ENCODE data around the gene ABHD17C. TPM values are rescaled to one million over a fixed set of nuclear protein-coding genes. Genes with fewer than 3 reads are reported as not detected.

The ABHD17C gene
- total RNA-seq, 1 donor: 11.6 TPM

GRCh38 chr15:80775338-80775737, 80.2 kb downstream of the ABHD17C start:
- H2AFZ ChIP-seq (ENCODE audit: low read length): no peak overlapping the region
- H3K27me3 ChIP-seq (ENCODE audit: insufficient read depth, low read length): no peaks in the 10 kb centered on the region
- TF ChIP-seq, protein P1, sequence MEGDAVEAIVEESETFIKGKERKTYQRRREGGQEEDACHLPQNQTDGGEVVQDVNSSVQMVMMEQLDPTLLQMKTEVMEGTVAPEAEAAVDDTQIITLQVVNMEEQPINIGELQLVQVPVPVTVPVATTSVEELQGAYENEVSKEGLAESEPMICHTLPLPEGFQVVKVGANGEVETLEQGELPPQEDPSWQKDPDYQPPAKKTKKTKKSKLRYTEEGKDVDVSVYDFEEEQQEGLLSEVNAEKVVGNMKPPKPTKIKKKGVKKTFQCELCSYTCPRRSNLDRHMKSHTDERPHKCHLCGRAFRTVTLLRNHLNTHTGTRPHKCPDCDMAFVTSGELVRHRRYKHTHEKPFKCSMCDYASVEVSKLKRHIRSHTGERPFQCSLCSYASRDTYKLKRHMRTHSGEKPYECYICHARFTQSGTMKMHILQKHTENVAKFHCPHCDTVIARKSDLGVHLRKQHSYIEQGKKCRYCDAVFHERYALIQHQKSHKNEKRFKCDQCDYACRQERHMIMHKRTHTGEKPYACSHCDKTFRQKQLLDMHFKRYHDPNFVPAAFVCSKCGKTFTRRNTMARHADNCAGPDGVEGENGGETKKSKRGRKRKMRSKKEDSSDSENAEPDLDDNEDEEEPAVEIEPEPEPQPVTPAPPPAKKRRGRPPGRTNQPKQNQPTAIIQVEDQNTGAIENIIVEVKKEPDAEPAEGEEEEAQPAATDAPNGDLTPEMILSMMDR (IDR thresholded peaks at IDR 0.05; ENCODE audit: extremely low read depth, low read depth, low read length): no peak
- H3K4me2 ChIP-seq (ENCODE audit: insufficient read depth, low read length): no peak overlapping the region
- H3K36me3 ChIP-seq (ENCODE audit: insufficient read depth, low read length): peaks cover 6% of the 10 kb centered on the region
- H4K20me1 ChIP-seq (ENCODE audit: insufficient read depth, low read length): peaks cover 10% of the 10 kb centered on the region
- no peaks in the 10 kb centered on the region for H3K9me3 ChIP-seq (ENCODE audit: low read depth, low read length)
- no peak overlapping the region for H3K4me3 ChIP-seq (ENCODE audit: insufficient read depth, low read length)
- peaks cover 9% of the 10 kb centered on the region for H3K79me2 ChIP-seq (ENCODE audit: insufficient read depth, low read length)
- H3K27ac ChIP-seq (ENCODE audit: low read depth, low read length): no peak overlapping the region
- H3K4me1 ChIP-seq (ENCODE audit: insufficient read depth, low read length): peaks cover 28% of the 10 kb centered on the region
- DNase-seq (ENCODE audit: insufficient read length, low spot score, missing footprints): peak; percentile 43

- Histone ChIP-seq H3K4me2 (ENCODE audit: insufficient read depth, low read length) (peak overlapping the region; percentile 64), H3K9me3 (ENCODE audit: low read depth, low read length) (no peaks in the 10 kb centered on the region)
Measured at GRCh38 chr15:80776420-80777045, 81.4 kb downstream of the ABHD17C start.

DNA sequence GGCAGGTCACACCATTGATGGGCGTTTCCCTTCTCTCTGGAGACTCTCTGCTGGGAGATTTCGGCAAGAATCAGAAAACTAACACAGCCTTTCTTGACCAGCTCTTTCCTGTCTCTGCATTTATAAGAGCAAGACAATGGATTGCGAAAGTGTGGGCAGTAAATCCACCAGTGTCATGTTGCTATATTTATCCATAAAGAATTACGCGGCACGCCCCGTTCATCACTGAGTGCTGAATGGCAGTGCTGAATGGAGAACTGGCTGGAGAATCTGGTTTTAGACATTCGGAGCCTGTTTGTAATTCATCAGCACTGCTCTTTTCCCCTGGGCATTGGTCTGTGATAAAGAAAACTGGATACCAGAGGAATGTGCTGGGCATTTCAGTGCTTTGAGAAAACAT, 82.0 kb downstream of the ABHD17C start:
- peak; percentile 93 for DNase-seq (ENCODE audit: insufficient read length, low spot score, missing footprints)

More at GRCh38 chr15:80776420-80777045, 81.4 kb downstream of the ABHD17C start:
- H3K36me3 ChIP-seq (ENCODE audit: insufficient read depth, low read length): peaks cover 17% of the 10 kb centered on the region
- peaks cover 35% of the 10 kb centered on the region for H3K4me1 ChIP-seq (ENCODE audit: insufficient read depth, low read length)
- peaks cover 21% of the 10 kb centered on the region for H4K20me1 ChIP-seq (ENCODE audit: insufficient read depth, low read length)
- no peaks in the 10 kb centered on the region for H3K27me3 ChIP-seq (ENCODE audit: insufficient read depth, low read length)
- DNase-seq (ENCODE audit: insufficient read length, low spot score, missing footprints): peak; percentile 89
- TF ChIP-seq, protein P1 (IDR thresholded peaks at IDR 0.05; ENCODE audit: extremely low read depth, low read depth, low read length): peak; percentile 90
- H3K79me2 ChIP-seq (ENCODE audit: insufficient read depth, low read length): peaks cover 19% of the 10 kb centered on the region
- peak overlapping the region; percentile 86 for H3K27ac ChIP-seq (ENCODE audit: low read depth, low read length)
- H2AFZ ChIP-seq (ENCODE audit: low read length): peak overlapping the region; percentile 78
- peak overlapping the region; percentile 36 for H3K4me3 ChIP-seq (ENCODE audit: insufficient read depth, low read length)

More for the DNA sequence above, 82.0 kb downstream of the ABHD17C start:
- Histone ChIP-seq H3K9me3 (ENCODE audit: low read depth, low read length) (no peaks in the 10 kb centered on the region), H3K27ac (ENCODE audit: low read depth, low read length) (peak overlapping the region; percentile 86), H3K4me2 (ENCODE audit: insufficient read depth, low read length) (peak overlapping the region; percentile 64), H3K36me3 (ENCODE audit: insufficient read depth, low read length) (peaks cover 23% of the 10 kb centered on the region), H2AFZ (ENCODE audit: low read length) (no peak overlapping the region), H3K79me2 (ENCODE audit: insufficient read depth, low read length) (peaks cover 22% of the 10 kb centered on the region), H3K27me3 (ENCODE audit: insufficient read depth, low read length) (no peaks in the 10 kb centered on the region), H3K4me1 (ENCODE audit: insufficient read depth, low read length) (peaks cover 40% of the 10 kb centered on the region), H4K20me1 (ENCODE audit: insufficient read depth, low read length) (peaks cover 27% of the 10 kb centered on the region), H3K4me3 (ENCODE audit: insufficient read depth, low read length) (peak overlapping the region; percentile 36)
- TF ChIP-seq, protein P1 (IDR thresholded peaks at IDR 0.05; ENCODE audit: extremely low read depth, low read depth, low read length): no peak

Measured in osteoblast (primary cell).